Epidermal melanocyte (primary cell): Measurements from ENCODE around the gene EYS.
"Not testable (repeated sequence)": the region's sequence is repeated elsewhere in the genome, so short reads cannot be mapped to it uniquely, and the experiment has no call there.

Experiments
- DNase-seq: peaks from one replicate; pipeline ENCODE4 v3.0.0; 2011; ENCODE audit warnings: low spot score; ENCODE audit not compliant: insufficient read length

The EYS gene

DNA sequence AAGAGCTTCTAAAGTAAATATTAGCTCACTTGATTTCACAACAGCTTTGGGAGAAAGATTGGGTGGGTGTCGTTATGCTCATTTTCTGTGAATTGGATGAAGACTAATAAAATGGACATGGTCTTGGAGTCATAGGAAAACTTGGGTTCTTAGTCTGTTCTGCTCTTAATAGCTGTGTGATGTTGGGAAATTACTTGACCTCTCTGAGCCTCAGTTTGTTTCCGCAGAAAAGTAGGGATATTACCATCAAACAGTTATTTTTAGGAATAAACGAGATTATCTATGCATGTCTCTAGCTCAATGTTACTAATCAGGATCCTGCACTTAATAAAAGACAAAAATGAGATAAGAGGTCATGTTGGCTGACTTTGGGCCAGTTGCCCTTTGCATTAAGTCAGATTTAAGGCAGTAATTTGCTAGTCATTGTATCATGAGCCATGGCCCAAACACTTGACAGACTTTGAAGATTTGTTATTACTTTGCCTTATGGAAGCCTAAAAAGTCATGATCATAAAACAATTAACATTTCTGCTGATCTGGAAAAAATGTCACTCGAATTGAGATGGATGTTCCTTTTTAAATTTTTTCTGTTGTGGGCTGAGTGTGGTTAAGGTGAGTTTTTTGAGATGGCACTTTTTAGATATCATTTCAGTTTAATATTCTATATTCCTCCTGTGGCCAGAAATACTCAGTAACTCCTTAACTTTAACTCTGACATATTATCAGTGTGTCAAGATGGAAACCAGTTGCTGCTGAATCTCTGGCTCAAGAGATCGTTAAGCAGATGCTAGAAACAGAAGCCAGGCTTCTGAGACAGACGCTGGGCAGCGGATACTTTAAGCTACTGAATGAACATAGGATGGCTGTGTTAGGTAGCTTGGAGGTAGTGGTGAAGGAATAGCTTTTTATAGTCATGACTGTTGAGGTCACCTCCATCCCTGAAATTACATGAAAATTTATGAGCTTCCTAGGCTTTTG is 1779.8 kb downstream of the EYS start:
- DNase-seq = no peak

DNA sequence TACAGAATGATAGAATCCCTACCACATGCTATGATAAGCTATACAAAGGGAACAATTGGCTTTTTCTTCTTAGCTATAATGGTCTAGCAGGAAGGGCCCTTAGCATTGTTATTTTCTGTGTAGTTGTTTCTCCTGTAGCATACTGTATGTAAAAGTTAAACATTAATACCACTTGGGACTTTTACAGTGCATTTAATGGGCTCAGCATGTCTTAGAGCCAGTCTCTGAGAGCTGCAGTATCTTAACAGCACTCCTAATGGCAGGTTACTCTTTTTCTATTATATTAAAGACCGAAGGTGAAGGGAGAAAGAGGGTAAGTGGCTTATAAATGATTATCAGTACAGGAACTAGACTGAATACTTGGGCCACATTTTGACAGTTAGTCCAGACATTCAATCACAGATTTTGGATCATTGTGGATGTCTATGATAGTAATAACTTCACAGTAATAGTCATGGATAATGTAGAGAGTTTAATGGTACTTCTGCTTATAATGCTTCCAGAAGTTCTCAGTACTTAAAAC is 1780.7 kb downstream of the EYS start:
- DNase-seq = no peak

DNA sequence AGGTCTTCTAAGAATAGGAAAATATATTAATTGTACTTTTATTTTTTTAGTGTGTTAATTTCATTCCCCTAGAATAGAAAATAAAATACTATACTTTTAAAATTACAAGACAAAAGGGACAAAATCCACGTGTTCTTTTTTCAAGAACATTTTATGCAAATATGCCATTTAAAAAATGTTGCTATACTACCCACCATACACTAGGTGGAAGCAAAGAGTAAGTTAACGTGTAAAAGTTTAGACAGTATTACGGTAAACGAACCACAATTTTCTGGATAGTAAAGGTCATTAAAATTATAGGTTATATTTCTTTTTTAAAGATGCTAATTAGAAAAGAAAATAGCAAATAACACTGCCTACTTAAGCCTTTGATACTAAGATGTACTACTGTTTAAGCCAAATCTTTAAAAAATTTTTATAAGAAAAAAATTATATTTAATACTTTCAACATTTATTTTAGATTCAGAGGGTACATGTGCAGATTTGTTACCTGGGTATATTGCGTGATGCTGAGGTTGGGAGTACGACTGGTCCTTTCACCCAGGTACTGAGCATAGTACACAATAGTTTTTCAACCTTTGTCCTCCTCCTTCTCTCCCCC is 1783.8 kb downstream of the EYS start:
- DNase-seq = no peak

DNA sequence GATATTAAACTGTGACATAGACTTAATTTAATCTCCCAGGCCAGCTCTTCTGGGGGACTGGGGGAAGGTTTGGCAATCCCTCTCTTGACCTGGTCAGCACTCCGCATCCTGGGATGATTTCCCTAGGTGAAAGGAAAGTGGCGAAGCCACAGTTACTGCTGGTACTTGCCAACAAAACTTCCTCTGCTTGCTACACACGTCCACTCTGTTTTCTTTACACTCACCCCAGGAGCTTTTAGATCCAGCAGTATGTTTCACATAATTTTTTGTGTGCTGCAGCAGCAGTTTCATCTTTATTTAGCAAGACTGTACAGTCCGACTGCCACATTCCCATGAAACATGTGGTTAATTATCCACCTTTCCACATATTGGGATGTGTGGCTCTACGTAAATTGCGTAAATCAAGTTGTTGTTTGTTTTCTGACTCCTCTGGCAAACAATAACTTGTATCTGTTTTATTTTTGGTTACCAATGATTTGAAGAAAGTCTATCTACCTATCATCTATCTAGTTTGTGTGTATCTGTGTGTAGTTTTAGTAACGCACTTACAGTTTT is 1787.4 kb downstream of the EYS start:
- DNase-seq = no peak

DNA sequence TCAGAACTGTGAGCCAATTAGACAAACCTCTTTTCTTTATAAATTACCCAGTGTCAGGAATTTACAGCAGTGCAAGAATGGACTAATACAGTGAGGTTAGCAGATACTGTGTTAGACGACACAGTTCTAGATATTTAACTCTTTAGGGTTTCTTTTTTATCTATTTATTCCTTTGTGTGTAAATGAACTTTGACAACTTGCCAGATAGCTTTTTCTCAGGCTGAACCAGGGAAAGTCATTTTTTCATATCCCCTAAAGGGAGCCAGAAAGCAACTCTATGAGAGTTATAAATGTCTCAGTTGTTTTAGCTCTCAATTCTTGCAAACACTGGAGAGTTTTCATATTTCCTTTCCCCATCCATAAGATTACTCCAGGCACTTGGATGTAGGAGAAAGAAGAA is 1794.1 kb downstream of the EYS start:
- no peak for DNase-seq

DNA sequence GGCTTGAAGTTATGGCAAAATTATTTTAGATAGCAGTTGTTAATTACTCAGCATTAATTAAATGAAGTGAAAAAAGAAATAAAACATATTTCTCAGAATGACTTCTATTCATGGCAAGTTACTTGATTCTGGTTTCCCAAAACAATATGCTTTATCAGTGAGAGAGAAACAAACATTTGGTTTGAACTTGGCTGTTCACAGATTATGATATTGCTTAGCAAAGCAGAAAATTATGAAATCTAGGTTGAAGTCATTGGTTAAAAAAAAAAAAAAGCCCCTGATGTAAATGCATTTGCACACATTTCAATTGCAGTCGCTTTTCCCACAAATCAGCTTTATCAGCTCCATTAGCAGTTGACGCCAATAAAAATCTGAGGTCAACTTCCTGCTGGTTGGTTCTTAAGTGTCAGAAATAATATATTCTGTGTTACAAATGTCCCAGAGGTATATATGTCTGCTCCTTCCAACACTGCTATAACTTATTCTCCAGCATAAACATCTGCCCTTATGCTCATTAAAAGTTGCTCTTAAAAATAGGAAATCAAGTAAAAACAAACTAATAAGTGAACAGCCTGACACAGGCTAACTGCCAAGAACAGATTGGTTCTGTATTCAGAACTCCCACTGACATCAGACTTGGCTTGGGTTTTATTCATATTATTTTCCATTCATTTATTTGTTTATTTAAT is 1796.0 kb downstream of the EYS start:
- no peak for DNase-seq

DNA sequence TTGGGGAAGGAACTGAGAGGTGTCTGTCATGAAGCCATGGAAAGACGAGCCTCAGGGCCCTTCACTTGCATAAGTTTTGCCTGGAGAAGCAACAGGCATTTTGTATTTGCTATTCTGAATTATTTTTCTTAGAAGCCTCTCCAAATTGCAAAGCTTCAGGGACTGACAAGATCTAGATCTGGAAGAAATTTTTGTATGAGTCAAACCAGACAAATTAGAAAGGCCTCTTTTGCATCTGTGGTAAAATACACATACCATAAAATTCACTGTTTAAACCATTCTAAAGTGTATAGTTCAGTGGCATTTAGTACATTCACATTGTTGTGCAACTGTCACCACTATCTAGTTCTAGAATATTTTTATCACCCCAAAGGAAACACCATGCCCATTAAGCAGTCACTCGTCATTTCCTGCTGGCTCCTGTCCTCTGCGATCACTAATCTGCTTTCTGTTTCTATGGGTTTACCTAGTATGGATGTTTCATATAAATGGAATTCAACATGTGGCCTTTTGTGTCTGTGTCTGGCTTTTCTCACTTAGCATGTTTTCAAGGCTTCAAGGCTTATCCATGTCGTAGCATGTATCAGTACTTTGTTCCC is 1802.3 kb downstream of the EYS start:
- DNase-seq = no peak

DNA sequence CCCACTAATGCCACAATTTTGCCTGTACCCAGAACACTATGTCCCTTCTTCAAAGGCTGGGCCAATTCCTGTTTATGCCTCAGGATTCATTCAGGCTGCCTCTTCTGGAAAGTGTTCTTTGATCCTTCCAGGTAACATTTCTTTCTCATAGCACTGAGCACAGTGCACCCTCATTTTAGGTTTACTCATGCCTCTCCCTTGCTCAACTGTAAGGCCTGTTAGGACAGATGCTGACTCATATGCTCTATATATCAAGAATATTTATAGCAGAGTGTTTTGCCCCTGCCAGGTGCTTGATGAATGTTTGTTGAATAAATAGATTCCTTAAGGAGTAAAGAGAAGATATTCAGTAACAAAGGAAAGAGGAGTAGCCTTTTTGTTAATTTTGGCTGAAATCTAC is 1807.5 kb downstream of the EYS start:
- DNase-seq = no peak

DNA sequence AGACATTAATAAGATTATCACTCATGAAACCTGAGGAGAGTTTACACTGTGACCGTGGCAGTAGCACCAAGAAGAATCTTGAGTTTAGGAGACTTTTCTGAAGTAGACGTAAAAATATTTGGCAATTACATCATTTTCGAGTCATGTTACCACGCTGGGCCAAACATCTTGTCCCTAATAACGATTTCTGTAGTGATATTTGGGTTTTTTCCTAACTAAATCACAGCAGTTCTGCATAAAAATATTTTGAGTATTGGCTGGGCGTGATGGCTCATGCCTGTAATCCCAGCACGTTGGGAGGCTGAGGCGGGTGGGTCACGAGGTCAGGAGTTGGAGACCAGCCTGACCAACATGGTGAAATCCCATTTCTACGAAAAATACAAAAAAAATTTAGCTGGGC is 1809.1 kb downstream of the EYS start:
- DNase-seq = no peak

DNA sequence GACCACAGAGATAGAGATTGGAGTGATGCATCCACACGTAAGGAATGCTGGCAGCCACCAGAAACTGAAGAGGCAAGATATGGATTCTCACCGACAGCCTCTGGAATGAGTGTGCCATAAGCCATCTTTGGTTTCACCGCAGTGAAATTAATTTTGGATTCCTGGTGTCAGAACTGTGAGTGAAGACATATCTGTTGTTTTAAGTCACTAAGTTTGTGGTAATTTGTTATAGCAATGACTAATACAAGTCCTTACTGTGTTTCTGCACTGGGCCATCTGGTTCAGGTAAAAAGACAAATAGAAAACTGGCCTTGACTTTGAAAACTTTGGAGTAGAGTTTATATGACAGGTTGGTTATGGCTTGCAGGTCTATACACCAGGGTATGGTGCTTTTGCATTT is 1809.6 kb downstream of the EYS start:
- no peak for DNase-seq

DNA sequence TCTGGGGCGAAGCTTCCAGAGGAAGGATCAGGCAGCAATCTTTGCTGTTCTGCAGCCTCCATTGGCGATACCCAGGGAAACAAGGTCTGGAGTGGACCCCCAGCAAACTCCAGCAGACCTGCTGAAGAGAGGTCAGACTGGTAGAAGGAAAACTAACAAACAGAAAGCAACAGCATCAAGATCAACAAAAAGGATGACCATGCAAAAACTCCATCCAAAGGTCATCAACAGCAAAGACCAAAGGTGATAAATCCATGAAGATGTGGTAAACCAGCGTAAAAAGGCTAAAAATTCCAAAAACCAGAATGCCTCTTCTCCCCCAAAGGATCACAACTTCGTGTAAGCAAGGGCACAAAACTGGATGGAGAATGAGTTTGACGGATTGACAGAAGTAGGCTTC is 1818.6 kb downstream of the EYS start:
- no peak for DNase-seq

DNA sequence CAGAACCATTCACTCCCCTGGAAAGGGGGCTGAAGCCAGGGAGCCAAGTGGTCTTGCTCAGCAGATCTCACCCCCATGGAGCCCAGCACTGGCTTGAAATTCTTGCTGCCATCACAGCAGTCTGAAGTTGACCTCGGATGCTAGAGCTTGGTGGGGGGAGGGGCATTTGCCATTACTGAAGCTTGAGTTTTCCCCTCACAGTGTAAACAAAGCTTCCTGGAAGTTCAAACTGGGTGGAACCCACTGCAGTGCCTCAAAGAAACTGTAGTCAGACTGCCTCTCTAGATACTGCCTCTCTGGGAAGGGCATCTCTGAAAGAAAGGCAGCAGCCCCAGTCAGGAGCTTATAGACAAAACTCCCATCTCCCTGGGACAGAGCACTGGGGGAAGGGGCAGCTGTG is 1819.2 kb downstream of the EYS start:
- not testable (repeated sequence) for DNase-seq

DNA sequence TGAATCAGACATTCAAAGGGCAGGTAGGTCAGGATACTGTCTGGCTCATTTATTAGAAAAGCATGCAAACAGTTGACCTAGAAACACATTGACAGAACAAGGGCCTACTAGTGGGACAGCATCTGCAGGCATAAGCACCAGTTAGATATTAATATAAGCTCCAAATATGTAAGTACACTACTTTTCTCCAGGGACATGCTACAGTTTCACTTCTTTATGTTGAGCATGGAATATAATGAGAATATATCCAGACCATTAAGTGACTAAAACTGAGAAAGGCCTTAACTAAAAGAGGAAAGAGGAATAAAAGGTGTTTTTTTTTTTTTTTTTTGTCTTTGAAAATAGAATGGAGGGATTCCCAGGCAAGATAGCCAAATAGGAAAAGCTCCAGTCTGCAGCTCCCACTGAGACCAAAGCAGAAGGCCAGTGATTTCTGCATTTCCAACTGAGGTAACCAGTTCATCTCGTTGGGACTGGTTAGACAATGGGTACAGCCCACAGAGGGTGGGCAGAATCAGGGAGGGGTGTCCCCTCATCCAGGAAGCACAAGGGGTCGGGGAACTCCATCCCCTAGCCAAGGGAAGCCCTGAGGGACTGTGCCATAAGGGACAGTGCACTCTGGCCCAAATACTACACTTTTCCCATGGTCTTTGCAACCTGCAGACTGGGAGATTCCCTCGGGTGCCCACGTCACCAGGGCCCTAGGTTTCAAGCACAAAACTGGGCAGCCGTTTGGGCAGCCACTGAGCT is 1819.8 kb downstream of the EYS start:
- no peak for DNase-seq

DNA sequence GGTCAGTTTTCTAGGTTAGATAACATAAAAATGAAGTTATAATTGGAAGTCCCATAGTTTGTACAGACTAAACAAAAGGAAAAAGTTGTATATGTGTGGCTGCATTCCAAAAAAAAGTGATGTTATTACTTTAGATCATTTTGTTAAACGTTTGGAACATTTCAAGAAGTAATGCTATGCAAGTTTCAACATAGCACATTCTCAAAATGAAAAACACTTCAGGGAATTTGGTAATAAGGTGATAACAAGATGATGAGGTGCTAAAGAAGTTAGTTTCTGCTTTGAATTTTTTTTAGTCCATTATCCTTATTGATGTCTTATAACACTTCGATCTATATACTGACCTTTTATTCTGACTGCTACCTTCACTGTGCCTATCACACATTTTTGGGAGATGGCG is 1820.7 kb downstream of the EYS start:
- DNase-seq = no peak

DNA sequence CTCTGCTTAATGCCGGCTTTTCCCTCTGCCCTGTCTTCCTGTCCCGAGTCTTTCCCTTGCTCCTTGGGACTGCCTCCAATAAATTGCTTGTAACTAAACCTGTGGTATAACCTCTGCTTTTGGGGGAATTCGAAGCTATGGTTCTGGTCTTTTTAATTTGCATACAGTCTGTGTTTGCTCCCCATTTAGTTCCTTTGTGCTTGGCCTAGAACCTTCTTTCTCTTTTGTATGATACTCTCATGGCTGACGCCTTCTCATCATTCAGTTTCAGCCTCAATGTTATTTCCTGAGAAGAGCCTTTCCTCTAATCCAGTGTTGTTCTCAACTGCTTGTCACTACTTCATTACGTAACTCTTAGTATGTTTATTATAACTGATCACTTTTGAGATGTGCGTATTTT is 1823.4 kb downstream of the EYS start:
- DNase-seq = no peak

DNA sequence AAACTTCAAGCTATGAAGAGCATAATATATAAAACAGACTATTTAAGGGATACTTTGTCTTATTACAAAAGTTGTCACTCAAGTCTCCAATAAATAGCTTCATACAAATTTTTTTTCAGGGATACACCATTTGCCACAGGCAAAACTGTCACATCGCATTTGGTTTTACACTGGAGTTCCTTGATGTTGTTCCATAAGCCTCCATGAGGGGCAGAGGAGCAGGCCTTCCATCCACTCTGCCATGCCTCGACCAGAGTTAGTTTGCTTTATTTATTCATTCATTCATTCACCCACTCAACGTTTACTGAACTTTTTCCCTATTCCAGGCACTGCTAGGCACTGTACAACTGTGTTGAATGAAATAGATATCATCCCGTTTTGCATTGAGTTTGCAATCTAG is 1824.8 kb downstream of the EYS start:
- no peak for DNase-seq

DNA sequence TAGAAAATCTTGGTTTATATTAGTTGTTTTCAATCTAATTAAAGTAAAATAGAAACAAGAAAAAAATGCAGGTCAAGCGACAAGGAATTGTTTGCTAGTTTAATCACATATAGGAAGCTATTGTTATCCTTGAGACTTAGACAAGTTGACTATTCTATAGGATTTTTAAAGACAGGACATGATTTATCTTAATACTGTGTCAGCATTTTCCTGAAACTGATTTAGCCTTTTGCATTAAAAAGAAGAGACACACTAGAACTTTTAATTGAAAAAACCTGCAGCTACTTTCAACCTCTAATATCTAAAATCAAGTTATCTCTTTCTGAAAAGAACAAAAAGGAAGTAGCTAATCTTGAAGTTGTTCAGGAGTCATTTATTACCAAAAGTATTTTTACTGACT is 1825.2 kb downstream of the EYS start:
- no peak for DNase-seq

DNA sequence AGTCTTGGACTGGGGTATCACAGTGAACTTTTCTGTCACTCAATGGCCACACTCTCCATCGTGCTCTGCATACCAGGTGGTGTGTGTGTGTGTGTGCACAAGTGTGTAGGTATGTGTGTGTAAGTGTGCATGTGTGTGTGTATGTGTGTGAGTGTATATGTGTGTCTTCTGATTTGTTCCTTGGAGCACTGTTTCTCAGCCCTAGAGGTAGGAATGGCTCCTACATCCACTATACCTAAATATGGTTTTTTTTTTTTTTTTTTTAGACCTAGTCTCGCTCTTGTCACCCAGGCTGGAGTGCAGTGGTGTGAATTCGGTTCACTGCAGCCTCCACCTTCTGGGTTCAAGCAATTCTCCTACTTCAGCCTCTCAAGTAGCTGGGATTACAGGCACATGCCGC is 1834.8 kb downstream of the EYS start:
- no peak for DNase-seq

DNA sequence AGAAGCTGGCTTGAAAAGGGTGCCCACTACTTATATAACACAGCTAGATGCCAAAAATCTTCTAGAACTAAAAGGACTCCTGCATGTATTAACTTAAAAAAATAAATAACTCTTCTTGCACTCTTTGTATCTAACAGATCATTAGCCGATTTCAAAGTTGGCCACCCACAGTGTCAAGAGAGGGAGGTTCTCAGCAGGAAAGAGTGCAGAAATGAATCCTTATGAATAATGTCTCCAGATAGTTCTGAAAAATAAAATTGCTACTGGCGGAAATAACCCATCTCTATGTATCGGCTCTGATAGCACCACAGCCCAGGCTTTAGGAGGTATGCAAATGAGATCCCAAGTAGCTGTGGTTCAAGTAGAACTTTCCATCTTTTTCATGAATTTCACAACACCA is 1838.7 kb downstream of the EYS start:
- DNase-seq = no peak

DNA sequence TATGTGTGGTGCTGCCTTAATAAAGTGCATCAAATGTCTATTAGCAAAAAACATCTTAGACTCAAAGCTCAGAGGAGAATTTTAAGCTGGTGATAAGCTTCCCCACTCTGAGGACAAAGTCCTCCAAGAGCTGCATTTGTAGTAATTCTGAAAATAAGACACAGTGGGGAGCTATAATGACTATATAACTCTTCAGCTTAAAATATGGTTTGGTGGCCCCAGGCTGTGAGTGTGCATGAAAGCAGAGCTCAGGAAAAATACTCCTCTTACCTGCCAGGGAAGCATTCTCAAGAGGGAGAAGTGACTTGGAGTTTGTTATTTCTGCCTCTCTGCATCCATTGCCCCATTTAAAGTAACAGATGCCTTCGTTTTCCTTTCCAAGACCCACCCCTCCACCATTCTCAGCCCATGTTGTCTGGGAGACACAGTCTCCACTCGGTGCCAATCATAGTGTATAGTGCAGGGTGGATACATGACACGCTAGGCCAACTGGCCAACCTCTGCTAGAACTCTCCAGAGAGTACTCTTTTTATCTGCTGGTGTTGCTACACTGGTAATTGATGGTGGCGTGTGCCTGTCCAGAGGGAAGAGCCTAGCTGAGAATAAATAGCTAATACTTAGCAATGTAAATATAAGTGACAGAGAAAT is 1842.2 kb downstream of the EYS start:
- DNase-seq = no peak
